Keratinocyte (primary cell): Measurements from ENCODE around the gene SREBF1. TPM values are rescaled to one million over a fixed set of nuclear protein-coding genes. Genes with fewer than 3 reads are reported as not detected.

Source experiments
- DNase-seq: peaks from one replicate; pipeline ENCODE4 v3.0.0-alpha.2; 2011; ENCODE audit warnings: low read depth, missing footprints, low spot score
- FAIRE-seq: peaks from 2 replicates; lab custom pipeline; 2011; peaks lifted over from hg19 to GRCh38; lab: Jason Lieb, UNC
- H2AFZ ChIP-seq: 2 replicates; pipeline ENCODE4 v1.6.0; 2012; ENCODE audit warnings: low read length, control low read depth, inconsistent platforms; ENCODE audit not compliant: control insufficient read depth
- H3K27ac ChIP-seq: 2 replicates; pipeline ENCODE4 v1.5.1; 2011; ENCODE audit warnings: low read length; ENCODE audit not compliant: control insufficient read depth, insufficient read depth
- H3K27me3 ChIP-seq: 3 replicates; pipeline ENCODE4 v1.6.0; 2011; ENCODE audit warnings: low read length; ENCODE audit not compliant: control insufficient read depth, insufficient read depth; ENCODE audit errors: extremely low read depth
- H3K36me3 ChIP-seq, 2 experiments: 2 replicates in 1 of 2; 3 replicates in 1 of 2; pipeline ENCODE4 v1.5.1; 2011; ENCODE audit warnings: low read length in 2 of 2, mild to moderate bottlenecking in 1 of 2; ENCODE audit not compliant: control insufficient read depth in 2 of 2, insufficient read depth in 2 of 2; ENCODE audit errors: extremely low read depth in 1 of 2
- H3K4me1 ChIP-seq: 3 replicates; pipeline ENCODE4 v1.5.1; 2011; ENCODE audit warnings: low read length; ENCODE audit not compliant: control insufficient read depth, insufficient read depth; ENCODE audit errors: extremely low read depth
- H3K4me2 ChIP-seq: 3 replicates; pipeline ENCODE4 v1.6.0; 2011; ENCODE audit warnings: low read depth, low read length; ENCODE audit not compliant: control insufficient read depth, insufficient read depth; ENCODE audit errors: extremely low read depth
- H3K4me3 ChIP-seq, 3 experiments: fragments of 200-600 bp in 1 of 3; sonication (generic) in 1 of 3; 2 replicates in 2 of 3; 3 replicates in 1 of 3; pipeline ENCODE4 v1.5.1; 2011 to 2016; ENCODE audit warnings: low read length in 3 of 3, mild to moderate bottlenecking in 3 of 3, control low read depth in 2 of 3, inconsistent platforms in 1 of 3, low read depth in 1 of 3, mixed read lengths in 1 of 3, mixed run types in 1 of 3, moderate library complexity in 1 of 3; ENCODE audit not compliant: control insufficient read depth in 2 of 3, insufficient read depth in 2 of 3; ENCODE audit errors: extremely low read depth in 1 of 3
- H3K79me2 ChIP-seq: 2 replicates; pipeline ENCODE4 v1.6.0; 2012; ENCODE audit warnings: low read length; ENCODE audit not compliant: control insufficient read depth, insufficient read depth
- H3K9ac ChIP-seq: 3 replicates; pipeline ENCODE4 v1.6.0; 2011; ENCODE audit warnings: low read length; ENCODE audit not compliant: control insufficient read depth, insufficient read depth; ENCODE audit errors: extremely low read depth
- H3K9me1 ChIP-seq: 3 replicates; pipeline ENCODE4 v1.6.0; 2011; ENCODE audit warnings: low read length; ENCODE audit not compliant: control insufficient read depth, insufficient read depth; ENCODE audit errors: extremely low read depth
- H3K9me3 ChIP-seq: 2 replicates; pipeline ENCODE4 v1.5.1; 2012; ENCODE audit warnings: low read depth, low read length; ENCODE audit not compliant: control insufficient read depth
- H4K20me1 ChIP-seq: 3 replicates; pipeline ENCODE4 v1.6.0; 2011; ENCODE audit warnings: low read length; ENCODE audit not compliant: control insufficient read depth, insufficient read depth; ENCODE audit errors: extremely low read depth
- CTCF ChIP-seq, 3 experiments: IDR thresholded peaks in 1 of 3; conservative IDR thresholded peaks in 1 of 3; optimal IDR thresholded peaks in 1 of 3; 2 replicates in 2 of 3; 3 replicates in 1 of 3; pipeline versions ENCODE3 to v1.5.1; 2011; ENCODE audit warnings: low read length in 3 of 3, mild to moderate bottlenecking in 3 of 3, moderate library complexity in 2 of 3, control low read depth in 1 of 3, inconsistent platforms in 1 of 3; ENCODE audit not compliant: insufficient read depth in 2 of 3; ENCODE audit errors: extremely low read depth in 1 of 3
- EZH2 ChIP-seq: IDR thresholded peaks from one replicate; pipeline ENCODE4 v1.6.1; 2012; ENCODE audit warnings: inconsistent platforms, mild to moderate bottlenecking, low read length, moderate library complexity
- dilution Hi-C: fragments of 300-500 bp; cut with MboI; formaldehyde crosslinking; loops from one replicate; pipeline ENCODE4 v1.7.0; 2020; ENCODE audit warnings: low sequenced_read_pairs; ENCODE audit not compliant: extremely low pct_ligation_motif_present
- polyA plus RNA-seq, 5 experiments: library from polyadenylated mRNA; depleted of rRNA in 3 of 5; stranded (reverse) in 3 of 5; stranded (forward) in 1 of 5; unstranded in 1 of 5; fragments of >200 nt; gene quantifications; 1 replicate in 1 of 5; 2 replicates in 3 of 5; 3 replicates in 1 of 5; pipeline versions ENCODE4 v1.2.1 to v1.2.3, GENCODE V29; 2011 to 2012; ENCODE audit warnings: missing spikeins in 2 of 5, low read depth in 1 of 5, low replicate concordance in 1 of 5

SREBF1 gene
- polyA plus RNA-seq, 1 donor (not counting 4 experiments of a cell fraction or from before 2014, with no cell fraction given), result 51.7 TPM

- H3K4me1 ChIP-seq, result peaks cover 26% of the 10 kb centered on the region
- FAIRE-seq (no peak), DNase-seq (no peak)
- H3K4me3 ChIP-seq, result no peak overlapping the region
- H3K9me3 ChIP-seq, result no peaks in the 10 kb centered on the region
- no peaks in the 10 kb centered on the region for H4K20me1 ChIP-seq
- no peak overlapping the region for H2AFZ ChIP-seq
- H3K9ac ChIP-seq, result no peak overlapping the region
- no peaks in the 10 kb centered on the region for H3K27me3 ChIP-seq
- H3K4me2 ChIP-seq, result no peak overlapping the region
- no peaks in the 10 kb centered on the region for H3K79me2 ChIP-seq
- H3K36me3 ChIP-seq, result peaks cover 10 to 12% of the 10 kb centered on the region in 2 experiments
- H3K27ac ChIP-seq, result no peak overlapping the region
- TF ChIP-seq EZH2 (no peak), CTCF (optimal IDR thresholded peaks at IDR 0.05 in 1 of 3, IDR thresholded peaks at IDR 0.05 in 1 of 3, conservative IDR thresholded peaks at IDR 0.05 in 1 of 3; ENCODE audit: extremely low read depth in 1 of 3, insufficient read depth in 2 of 3, low read length in 3 of 3) (no peak)
- dilution Hi-C loops, result no loop called here
- H3K9me1 ChIP-seq, result no peaks in the 10 kb centered on the region
These were observed 9.9 kb upstream of the SREBF1 start for GRCh38 chr17:17846645-17847044.

GRCh38 chr17:17846003-17846402 lies 9.2 kb upstream of the SREBF1 start:
- no peak overlapping the region for H3K27ac ChIP-seq
- FAIRE-seq, result no peak
- no peak overlapping the region for H2AFZ ChIP-seq
- no peaks in the 10 kb centered on the region for H3K9me1 ChIP-seq
- no peak overlapping the region for H3K9ac ChIP-seq
- H3K4me3 ChIP-seq, result no peak overlapping the region
- DNase-seq, result no peak
- TF ChIP-seq CTCF (optimal IDR thresholded peaks at IDR 0.05 in 1 of 3, IDR thresholded peaks at IDR 0.05 in 1 of 3, conservative IDR thresholded peaks at IDR 0.05 in 1 of 3; ENCODE audit: extremely low read depth in 1 of 3, insufficient read depth in 2 of 3, low read length in 3 of 3) (no peak), EZH2 (no peak)
- H4K20me1 ChIP-seq, result no peaks in the 10 kb centered on the region
- H3K4me1 ChIP-seq, result peaks cover 32% of the 10 kb centered on the region
- no peaks in the 10 kb centered on the region for H3K27me3 ChIP-seq
- no peak overlapping the region for H3K4me2 ChIP-seq
- no peaks in the 10 kb centered on the region for H3K79me2 ChIP-seq
- no peaks in the 10 kb centered on the region for H3K9me3 ChIP-seq
- peaks cover 8 to 10% of the 10 kb centered on the region in 2 experiments for H3K36me3 ChIP-seq
- dilution Hi-C loops, result no loop called here
